Coronary artery (tissue), 2 donors: ENCODE data around the gene SIK2.

ENCODE experiments used
- DNase-seq: peaks from one replicate; pipeline ENCODE4 v3.0.0-alpha.2; 2017; ENCODE audit warnings: low spot score
- H3K27ac ChIP-seq, 2 donors: fragments of 200-600 bp; sonication (generic); one replicate each; pipeline ENCODE4 v1.5.1; 2016 to 2019
- H3K4me3 ChIP-seq: fragments of 200-600 bp; sonication (generic); 2 replicates; pipeline ENCODE4 v1.5.1; 2016; ENCODE audit warnings: mild to moderate bottlenecking, moderate library complexity
- TF ChIP-seq, protein P1 (sequence below): fragments of 200-600 bp; sonication (generic); IDR thresholded peaks from one replicate; pipeline ENCODE4 v1.5.1; 2019; ENCODE audit warnings: antibody characterized with exemption

The SIK2 gene

DNA sequence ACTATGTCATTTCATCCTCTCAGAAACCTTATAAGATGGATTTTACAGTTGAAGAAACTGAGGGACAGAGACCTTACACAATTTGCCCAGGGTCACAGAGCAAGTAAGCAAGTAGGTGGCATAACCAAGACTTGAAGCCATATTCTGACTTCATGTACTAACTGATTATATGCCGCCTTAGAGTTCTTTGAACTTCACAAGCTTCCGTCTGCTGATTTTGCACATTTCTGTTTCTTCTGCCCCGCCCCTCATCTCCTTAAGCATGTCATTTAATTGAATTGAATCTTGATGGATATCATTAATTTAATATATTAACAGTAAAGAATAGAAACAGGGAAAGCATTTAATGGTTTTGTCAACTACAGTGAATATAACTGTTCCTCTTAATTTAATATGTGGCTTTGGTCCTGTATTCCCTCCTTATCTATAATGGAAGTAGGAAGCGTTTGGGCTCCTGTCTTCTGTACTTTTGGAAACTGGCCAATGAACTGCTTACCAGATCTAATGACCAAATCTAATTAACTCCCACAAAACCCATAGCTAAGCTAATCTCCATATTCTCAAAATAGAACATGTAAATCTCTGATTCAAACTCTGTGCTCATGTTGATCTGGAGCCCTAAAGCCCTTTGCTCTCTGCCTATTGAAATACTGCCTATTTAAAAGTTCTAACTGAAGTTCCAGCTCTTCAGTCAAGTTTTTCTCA lies 30.4 kb downstream of the SIK2 start:
- Histone ChIP-seq H3K27ac (no peak overlapping the region), H3K4me3 (no peak overlapping the region)
- TF ChIP-seq, protein P1, sequence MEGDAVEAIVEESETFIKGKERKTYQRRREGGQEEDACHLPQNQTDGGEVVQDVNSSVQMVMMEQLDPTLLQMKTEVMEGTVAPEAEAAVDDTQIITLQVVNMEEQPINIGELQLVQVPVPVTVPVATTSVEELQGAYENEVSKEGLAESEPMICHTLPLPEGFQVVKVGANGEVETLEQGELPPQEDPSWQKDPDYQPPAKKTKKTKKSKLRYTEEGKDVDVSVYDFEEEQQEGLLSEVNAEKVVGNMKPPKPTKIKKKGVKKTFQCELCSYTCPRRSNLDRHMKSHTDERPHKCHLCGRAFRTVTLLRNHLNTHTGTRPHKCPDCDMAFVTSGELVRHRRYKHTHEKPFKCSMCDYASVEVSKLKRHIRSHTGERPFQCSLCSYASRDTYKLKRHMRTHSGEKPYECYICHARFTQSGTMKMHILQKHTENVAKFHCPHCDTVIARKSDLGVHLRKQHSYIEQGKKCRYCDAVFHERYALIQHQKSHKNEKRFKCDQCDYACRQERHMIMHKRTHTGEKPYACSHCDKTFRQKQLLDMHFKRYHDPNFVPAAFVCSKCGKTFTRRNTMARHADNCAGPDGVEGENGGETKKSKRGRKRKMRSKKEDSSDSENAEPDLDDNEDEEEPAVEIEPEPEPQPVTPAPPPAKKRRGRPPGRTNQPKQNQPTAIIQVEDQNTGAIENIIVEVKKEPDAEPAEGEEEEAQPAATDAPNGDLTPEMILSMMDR = no peak
- no peak for DNase-seq

DNA sequence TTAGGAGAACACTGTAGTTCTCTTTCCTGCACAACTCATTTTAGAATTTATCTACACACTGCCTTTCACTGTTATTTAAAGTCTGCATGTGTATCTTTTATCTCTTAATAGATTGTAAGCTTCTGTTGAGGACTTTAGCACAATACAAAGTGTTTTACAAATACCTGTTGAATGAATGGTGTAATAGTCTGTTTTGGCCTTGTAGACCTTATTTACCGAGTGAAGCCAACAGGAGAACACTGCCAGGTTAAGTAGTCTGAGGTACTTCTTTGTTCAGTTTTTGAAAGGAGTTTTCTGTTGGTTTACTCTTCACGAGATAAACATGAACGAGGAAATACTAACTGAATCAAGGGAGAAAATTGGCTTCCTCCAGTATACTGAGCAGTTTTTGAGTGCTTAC lies 31.0 kb downstream of the SIK2 start:
- no peak overlapping the region for H3K27ac ChIP-seq
- TF ChIP-seq, protein P1 = no peak
- no peak overlapping the region for H3K4me3 ChIP-seq
- DNase-seq = no peak

- H3K4me3 ChIP-seq = no peak overlapping the region
- no peak for DNase-seq
- H3K27ac ChIP-seq = peak overlapping the region in 1 of 2 donors; percentile 20
- TF ChIP-seq, protein P1 = no peak
Measured at GRCh38 chr11:111633756-111634362, 31.6 kb downstream of the SIK2 start.

- H3K27ac ChIP-seq = peak overlapping the region; percentile 6 to 72
- no peak for DNase-seq
- TF ChIP-seq, protein P1 = no peak
Measured at GRCh38 chr11:111634981-111635705, 32.9 kb downstream of the SIK2 start.

GRCh38 chr11:111635706-111636045 lies 33.4 kb downstream of the SIK2 start:
- H3K4me3 ChIP-seq = no peak overlapping the region
- DNase-seq = no peak
- TF ChIP-seq, protein P1 = no peak
- H3K27ac ChIP-seq = peak overlapping the region; percentile 6 to 72

More at GRCh38 chr11:111634981-111635705, 32.9 kb downstream of the SIK2 start:
- H3K4me3 ChIP-seq = no peak overlapping the region

GRCh38 chr11:111637885-111638284 lies 35.6 kb downstream of the SIK2 start:
- no peak overlapping the region for H3K4me3 ChIP-seq
- TF ChIP-seq, protein P1 = no peak
- no peak for DNase-seq
- H3K27ac ChIP-seq = no peak overlapping the region
